Hematopoietic multipotent progenitor cell treated with erythropoietin and hydrocortisone succinate and interleukin-3 and kit ligand, for 8 days (in vitro differentiated cells): ENCODE results near the gene NEK4.
A peak's percentile ranks its signal among the peaks of the same experiment; 100 is the strongest.
"Not testable (repeated sequence)": the region's sequence is repeated elsewhere in the genome, so short reads cannot be mapped to it uniquely, and the experiment has no call there.

Source experiments
- DNase-seq: peaks from one replicate; pipeline ENCODE4 v3.0.0-alpha.2; 2015

The NEK4 gene

DNA sequence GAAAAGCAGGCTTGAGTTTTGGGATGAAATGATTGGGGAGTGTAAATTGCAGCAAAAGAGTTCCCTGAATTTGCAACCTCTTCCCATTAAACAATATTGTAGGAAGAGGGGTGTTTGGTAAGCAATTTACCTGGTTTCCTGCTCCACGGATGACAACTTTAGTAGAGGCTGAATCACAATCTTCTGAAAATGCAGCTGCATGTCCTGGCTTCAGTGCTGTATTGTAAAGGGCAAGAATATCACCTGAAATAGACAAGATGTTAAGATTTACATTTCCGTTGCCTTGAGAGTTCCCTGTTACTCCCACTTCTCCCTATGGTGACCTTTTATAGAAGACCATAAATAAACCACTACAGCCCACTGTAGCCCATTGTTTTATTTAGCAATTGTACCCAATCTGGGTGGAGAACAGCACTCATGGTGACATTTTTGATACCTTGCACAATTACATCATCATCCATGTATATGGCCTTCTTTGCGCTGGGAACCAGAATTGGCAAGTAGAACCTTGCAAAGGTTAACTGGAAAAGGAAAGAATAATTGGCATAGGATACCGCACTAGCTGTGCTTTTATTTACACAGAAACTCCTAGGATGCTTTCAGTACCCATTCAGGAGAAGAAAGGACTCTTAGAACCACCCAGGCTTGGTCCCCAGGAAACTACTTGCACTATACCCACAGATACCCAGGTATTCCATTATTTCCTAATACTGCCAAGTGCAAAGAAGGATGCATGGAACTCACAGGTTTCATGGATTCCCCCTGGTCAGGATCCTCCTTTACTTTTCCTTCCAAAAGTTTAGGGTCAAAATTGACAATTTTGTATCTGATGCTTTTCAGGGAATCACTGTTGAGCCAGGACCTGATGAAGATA, 74.7 kb downstream of the NEK4 start:
- no peak for DNase-seq

DNA sequence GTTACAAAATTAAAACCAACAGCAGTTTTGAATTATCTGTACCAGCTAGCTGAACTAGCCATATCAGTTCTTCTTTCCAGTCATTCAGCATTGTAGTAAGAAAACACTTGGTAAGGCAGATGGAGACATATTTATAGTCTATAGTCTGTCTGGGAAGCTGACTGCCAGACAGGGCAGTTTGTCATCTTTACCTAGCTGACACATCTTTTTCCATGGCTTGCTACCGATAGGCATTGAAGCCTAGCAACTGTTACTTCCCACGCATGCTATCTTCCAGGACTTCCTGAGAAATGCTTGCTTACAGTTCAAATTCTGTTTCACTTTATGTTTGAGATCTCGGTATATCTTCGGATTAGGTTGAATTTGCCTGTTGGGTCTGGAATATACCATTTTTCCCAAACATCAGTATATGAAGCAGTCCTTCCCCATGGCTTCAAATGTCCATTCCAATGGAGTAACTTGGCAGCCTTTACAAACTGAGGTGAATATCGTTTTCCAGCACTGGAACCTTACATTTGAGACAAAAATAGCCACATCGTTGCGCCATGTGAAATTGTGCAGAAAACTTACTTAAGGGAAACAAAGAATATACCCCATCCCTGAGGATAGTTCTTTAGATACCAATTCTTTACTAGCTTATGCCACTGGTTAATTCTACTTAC, 76.1 kb downstream of the NEK4 start:
- DNase-seq = no peak

- no peak for DNase-seq
Measured at GRCh38 chr3:52693071-52693470, 77.7 kb downstream of the NEK4 start.

DNA sequence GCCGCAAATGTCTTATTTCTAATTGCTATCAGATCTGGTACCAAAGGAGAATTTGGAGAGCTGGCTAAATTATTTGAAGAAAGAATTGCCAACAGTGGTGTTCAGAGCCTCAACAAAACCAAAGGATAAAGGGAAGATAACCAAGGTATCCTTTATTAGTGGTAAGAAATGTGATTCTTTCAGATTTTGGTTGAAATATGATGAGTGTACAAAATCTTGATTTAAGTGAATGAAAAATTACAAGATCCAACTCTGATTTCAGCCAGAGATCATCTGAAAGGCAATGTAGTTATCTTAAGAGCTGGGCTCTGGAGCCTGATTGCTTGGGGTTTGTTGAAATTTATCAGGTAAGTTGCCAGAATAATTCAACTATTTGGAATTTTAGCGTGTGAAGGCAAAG, 80.2 kb downstream of the NEK4 start:
- no peak for DNase-seq

GRCh38 chr3:52689151-52689550, 81.6 kb downstream of the NEK4 start:
- no peak for DNase-seq

- DNase-seq = no peak
Measured at GRCh38 chr3:52688266-52688665, 82.5 kb downstream of the NEK4 start.

DNA sequence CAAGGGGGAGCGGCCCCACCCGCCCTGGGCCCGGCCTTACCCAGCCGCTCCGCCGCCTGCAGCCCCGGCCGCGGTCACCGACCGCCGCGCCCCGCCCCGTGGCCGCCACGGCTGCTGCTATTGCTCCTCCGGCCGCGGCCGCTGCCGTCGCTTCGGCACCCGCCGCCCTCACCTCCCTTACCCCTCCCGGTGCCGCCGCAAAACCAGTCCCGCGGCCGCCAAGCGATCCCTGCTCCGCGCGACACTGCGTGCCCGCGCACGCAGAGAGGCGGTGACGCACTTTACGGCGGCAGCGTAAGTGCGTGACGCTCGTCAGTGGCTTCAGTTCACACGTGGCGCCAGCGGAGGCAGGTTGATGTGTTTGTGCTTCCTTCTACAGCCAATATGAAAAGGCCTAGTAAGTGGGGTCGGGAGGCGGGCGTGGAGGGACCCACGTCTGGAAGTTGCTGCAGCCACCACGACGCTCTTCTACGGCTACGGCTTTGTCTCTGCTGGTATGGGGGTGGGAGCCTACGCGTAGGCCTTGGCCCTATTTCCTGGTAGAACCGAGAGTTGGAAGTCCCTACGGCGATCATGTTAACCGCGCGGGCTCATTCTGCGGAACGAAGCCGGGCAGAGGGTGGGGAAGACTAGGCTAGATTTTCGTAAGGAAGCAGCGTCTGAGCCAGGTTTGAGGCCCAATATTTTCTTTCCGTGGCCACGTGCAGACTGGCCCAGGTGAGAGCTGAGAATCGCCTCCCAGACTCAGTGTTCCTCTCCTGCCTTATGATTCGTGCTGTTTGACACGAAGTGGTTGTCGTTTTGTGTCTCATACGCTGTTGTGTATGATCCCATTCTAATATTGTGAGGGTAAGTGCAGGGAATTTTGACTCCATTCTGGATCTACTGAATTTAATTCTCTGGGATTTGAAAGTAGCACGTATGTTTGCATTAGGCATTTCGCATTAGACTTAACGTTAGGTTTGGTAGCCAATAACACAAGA, 84.7 kb downstream of the NEK4 start, which contains the start of the genes GNL3 and PBRM1:
TSS of gene GNL3 (plus strand) at position 324 of the 983 bp plus-strand sequence. CDS start at position 385, 61 bp downstream.
TSS of gene PBRM1 (minus strand) at position 205 of the 983 bp plus-strand sequence.
- DNase-seq = peak; percentile 94

GRCh38 chr3:52685285-52685708, 85.4 kb downstream of the NEK4 start:
- peak; percentile 78 for DNase-seq

DNA sequence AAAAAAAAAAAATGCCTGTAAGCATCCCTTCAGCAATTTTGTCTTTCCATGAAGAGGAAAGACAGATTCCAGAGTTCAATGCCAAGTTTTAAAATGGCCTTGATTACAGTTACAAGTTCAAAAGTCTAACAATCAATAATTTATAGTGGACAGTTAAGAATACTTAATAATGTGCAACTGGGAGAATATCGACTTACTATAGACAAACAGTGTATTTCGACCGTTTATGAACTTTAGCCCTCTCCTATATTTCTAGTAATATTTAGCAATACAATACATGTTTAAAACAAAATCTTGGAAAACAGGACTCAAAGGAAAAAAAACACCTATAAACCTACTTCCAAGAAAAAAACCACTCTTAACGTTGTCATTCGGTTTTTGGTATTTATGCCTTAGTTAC, 86.6 kb downstream of the NEK4 start:
- no peak for DNase-seq

- no peak for DNase-seq
Measured at GRCh38 chr3:52683611-52684010, 87.1 kb downstream of the NEK4 start.

- peak; percentile 77 for DNase-seq
Measured at GRCh38 chr3:52682016-52682415, 88.7 kb downstream of the NEK4 start.

- DNase-seq = no peak
Measured at GRCh38 chr3:52681596-52681995, 89.1 kb downstream of the NEK4 start.

GRCh38 chr3:52679811-52680210, 90.9 kb downstream of the NEK4 start:
- no peak for DNase-seq

GRCh38 chr3:52679199-52679538, 91.6 kb downstream of the NEK4 start:
- DNase-seq = no peak

DNA sequence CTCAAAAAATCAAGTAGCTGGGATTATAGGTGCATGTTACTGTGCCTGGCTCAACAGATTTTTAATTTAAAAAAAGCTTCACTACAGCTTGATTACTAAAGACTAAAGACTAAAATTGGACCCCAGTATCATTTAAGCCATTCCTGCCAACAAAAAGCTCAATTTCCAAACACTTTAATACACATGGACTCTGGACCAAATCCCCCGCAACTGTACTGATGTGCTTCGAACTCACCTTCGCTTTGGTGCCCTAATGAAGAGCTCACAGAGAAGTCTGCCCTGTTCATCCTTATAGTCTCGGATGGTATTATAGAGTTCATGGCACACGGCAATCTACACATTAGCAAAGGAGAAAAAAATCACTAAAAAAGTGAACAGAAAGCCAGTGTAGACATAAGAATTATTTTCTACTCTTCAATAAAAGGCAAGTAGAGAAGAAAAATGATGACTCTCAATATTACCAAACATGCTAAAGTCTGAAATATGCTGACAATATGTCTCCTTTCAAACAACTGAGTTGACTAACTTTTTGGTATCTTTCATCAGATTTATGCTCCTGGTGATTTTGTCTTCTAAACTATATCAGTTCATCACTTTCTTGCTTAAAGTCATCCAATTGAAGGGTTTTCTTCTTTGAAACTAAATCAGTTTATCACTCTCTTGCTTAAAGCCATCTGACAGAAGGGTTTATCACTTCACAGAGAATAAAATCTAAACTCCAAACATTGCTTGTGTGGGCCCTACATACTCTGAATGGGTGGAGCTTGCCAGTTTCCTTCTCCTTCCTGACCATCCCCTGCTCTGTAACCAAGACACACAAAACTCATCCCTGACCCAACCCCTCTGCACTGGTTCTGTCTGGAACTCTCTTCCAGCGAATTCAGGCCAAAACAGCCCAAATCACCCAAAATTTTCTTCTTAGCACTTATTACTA, 92.2 kb downstream of the NEK4 start:
- DNase-seq = no peak

DNA sequence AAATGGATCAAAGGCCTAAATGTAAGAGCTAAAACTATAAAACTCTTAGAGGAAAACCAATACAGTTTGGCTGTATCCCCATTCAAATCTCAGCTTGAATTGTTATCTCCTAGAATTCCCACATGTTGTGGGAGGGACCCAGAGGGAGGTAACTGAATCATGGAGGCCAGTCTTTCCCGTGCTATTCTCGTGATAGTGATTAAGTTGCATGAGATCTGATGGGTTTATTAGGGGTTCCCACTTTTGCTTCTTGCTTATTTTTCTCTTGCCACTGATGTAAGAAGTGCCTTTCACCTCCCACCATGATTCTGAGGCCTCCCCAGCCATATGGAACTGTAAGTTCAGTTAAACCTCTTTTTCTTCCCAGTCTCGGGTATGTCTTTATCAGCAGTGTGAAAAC, 94.5 kb downstream of the NEK4 start:
- not testable (repeated sequence) for DNase-seq

DNA sequence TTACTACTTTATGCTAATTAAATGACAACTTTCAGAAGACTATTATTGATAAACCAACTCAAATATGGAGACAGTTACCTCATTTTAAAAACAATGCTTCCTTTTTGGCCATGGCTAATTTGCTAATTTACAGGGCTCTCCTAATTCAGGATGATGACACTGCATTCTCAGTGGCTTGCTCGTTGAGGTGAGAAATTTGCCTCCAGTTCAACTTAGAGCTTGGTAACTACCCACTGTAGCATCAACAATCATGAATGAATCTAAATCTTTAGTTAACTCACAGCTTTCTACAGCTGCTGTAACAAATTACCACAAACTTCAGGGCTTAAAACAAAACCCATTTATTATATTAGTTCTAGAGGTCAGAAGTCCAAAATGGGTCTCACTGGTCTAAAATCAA, 99.1 kb downstream of the NEK4 start:
- DNase-seq = no peak

- peak; percentile 78 for DNase-seq
Measured at GRCh38 chr3:52670621-52671521, 99.9 kb downstream of the NEK4 start.

DNA sequence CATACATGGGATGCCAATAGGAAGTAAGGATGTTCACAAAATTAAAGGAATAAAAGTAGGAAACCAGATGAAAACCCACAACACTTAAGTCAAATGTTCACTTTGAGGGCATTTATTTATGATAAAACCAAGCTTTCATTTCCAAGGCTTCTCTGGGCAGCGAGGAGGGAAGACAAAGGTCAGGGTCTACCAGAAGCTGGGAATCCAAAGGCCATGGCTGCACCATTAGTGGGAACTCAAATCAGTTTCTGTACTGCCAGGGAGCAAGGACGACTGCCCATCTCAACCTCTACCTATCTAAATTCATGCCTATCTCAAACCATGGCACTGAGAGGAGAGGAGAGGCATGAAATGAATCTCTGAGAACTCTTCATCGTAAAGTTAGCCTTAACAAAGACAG, 107.6 kb downstream of the NEK4 start:
- no peak for DNase-seq

DNA sequence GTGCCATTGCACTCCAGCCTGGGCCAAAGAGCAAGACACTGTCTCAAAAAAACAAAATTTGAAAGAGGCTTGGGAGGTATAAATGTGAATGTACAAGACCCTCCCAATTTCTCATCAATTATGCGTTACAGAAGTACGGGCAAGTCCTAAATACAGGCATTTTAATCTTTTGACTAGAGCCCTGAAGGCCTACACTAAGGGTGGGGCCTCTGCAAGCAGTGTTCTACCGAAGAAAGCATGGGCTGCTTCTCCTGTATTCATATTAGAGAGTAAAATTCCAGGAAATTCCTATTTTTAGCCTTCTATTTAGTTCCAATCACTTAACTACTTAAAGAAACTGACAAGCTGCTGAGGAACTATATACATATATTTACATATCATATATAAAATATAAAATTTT, 110.7 kb downstream of the NEK4 start:
- DNase-seq = no peak
